ENCODE results near the gene ABHD16B. TPM values are rescaled to one million over a fixed set of nuclear protein-coding genes. Genes with fewer than 3 reads are reported as not detected.

Gene ABHD16B
- total and polyA plus RNA-seq, 2 donors (not counting 1 experiment from before 2014, with no cell fraction given), result not detected

- ChIA-PET POLR2A (no interaction called here), CTCF (no interaction called here)
- H3K27me3 Mint-ChIP-seq, result peaks cover 26% of the 10 kb centered on the region
- H3K4me3 Mint-ChIP-seq, result no peak overlapping the region
- Histone ChIP-seq H3K4me1 (ENCODE audit: control insufficient read depth in 2 of 2, insufficient read depth in 2 of 2, low read length in 2 of 2) (peaks cover 29 to 50% of the 10 kb centered on the region in 2 donors), H3K36me3 (replicated peaks in 1 of 2; ENCODE audit: control extremely low read depth in 1 of 2, control insufficient read depth in 1 of 2, extremely low read depth in 1 of 2, insufficient read depth in 2 of 2, low read length in 1 of 2) (no peaks in the 10 kb centered on the region), H3K9ac (ENCODE audit: low read length) (no peak overlapping the region), H4K20me1 (ENCODE audit: control insufficient read depth, insufficient read depth, low read length, poor library complexity, severe bottlenecking) (no peaks in the 10 kb centered on the region), H3K27me3 (replicated peaks in 1 of 4; ENCODE audit: control extremely low read depth in 1 of 4, control insufficient read depth in 3 of 4, insufficient read depth in 4 of 4, low read length in 3 of 4) (peaks cover 0 to 45% (median 17%) of the 10 kb centered on the region in 4 experiments), H3K4me2 (replicated peaks; ENCODE audit: low read depth, low read length, poor library complexity, severe bottlenecking) (peak overlapping the region; percentile 35), H3K4me3 (ENCODE audit: control extremely low read depth in 1 of 5, extremely low read depth in 1 of 5, insufficient read depth in 1 of 5, low read depth in 2 of 5, low read length in 4 of 5) (no peak overlapping the region), H3K27ac (ENCODE audit: low read length in 2 of 2) (no peak overlapping the region), H2AFZ (ENCODE audit: insufficient read depth, low read depth, low read length, poor library complexity, severe bottlenecking) (no peak overlapping the region), H3K9me3 (ENCODE audit: control extremely low read depth in 1 of 3, control insufficient read depth in 2 of 3, insufficient read depth in 1 of 3, low read length in 2 of 3) (no peaks in the 10 kb centered on the region), H3K79me2 (ENCODE audit: control insufficient read depth, insufficient read depth, low read length) (no peaks in the 10 kb centered on the region)
- no peak overlapping the region for H3K27ac Mint-ChIP-seq
- H3K4me1 Mint-ChIP-seq, result peaks cover 22% of the 10 kb centered on the region
- under 1% methylated on average over 9 of the region's 9 CpGs for WGBS (ENCODE audit: insufficient coverage)
- TF ChIP-seq CTCF (IDR thresholded peaks at IDR 0.05) (no peak), EZH2 (IDR thresholded peaks at IDR 0.05; ENCODE audit: borderline replicate concordance, insufficient read depth, low read depth, low read length, poor library complexity, severe bottlenecking) (no peak)
- no peaks in the 10 kb centered on the region for H3K9me3 Mint-ChIP-seq (ENCODE audit: insufficient read depth)
- DNase-seq (peak; percentile 45), ATAC-seq (ENCODE audit: low read depth) (no peak)
- intact Hi-C loops (cut with micrococcal nuclease), result no loop called here
Measured at GRCh38 chr20:63842258-63842657, 19.0 kb upstream of the ABHD16B start.

GRCh38 chr20:63843222-63843621 is 18.1 kb upstream of the ABHD16B start:
- no peak overlapping the region for H3K4me2 ChIP-seq (replicated peaks; ENCODE audit: low read depth, low read length, poor library complexity, severe bottlenecking)
- H4K20me1 ChIP-seq (ENCODE audit: control insufficient read depth, insufficient read depth, low read length, poor library complexity, severe bottlenecking), result no peaks in the 10 kb centered on the region
- H3K36me3 ChIP-seq (replicated peaks in 1 of 2; ENCODE audit: control extremely low read depth in 1 of 2, control insufficient read depth in 1 of 2, extremely low read depth in 1 of 2, insufficient read depth in 2 of 2, low read length in 1 of 2), result no peaks in the 10 kb centered on the region
- Mint-ChIP-seq H3K9me3 (ENCODE audit: insufficient read depth) (no peaks in the 10 kb centered on the region), H3K27me3 (peaks cover 26% of the 10 kb centered on the region), H3K27ac (no peak overlapping the region), H3K4me3 (no peak overlapping the region), H3K4me1 (peaks cover 22% of the 10 kb centered on the region)
- no peak overlapping the region for H2AFZ ChIP-seq (ENCODE audit: insufficient read depth, low read depth, low read length, poor library complexity, severe bottlenecking)
- H3K27me3 ChIP-seq (replicated peaks in 1 of 4; ENCODE audit: control extremely low read depth in 1 of 4, control insufficient read depth in 3 of 4, insufficient read depth in 4 of 4, low read length in 3 of 4), result peaks cover 0 to 55% (median 18%) of the 10 kb centered on the region in 4 experiments
- H3K27ac ChIP-seq (ENCODE audit: low read length in 2 of 2), result no peak overlapping the region
- ChIA-PET POLR2A (no interaction called here), CTCF (no interaction called here)
- no peaks in the 10 kb centered on the region for H3K9me3 ChIP-seq (ENCODE audit: control extremely low read depth in 1 of 3, control insufficient read depth in 2 of 3, insufficient read depth in 1 of 3, low read length in 2 of 3)
- no peaks in the 10 kb centered on the region for H3K79me2 ChIP-seq (ENCODE audit: control insufficient read depth, insufficient read depth, low read length)
- H3K4me3 ChIP-seq (ENCODE audit: control extremely low read depth in 1 of 5, extremely low read depth in 1 of 5, insufficient read depth in 1 of 5, low read depth in 2 of 5, low read length in 4 of 5), result no peak overlapping the region
- no peak overlapping the region for H3K9ac ChIP-seq (ENCODE audit: low read length)
- ATAC-seq (ENCODE audit: low read depth), result no peak
- TF ChIP-seq CTCF (IDR thresholded peaks at IDR 0.05), result no peak
- 94% methylated on average over 12 of the region's 12 CpGs for WGBS (ENCODE audit: insufficient coverage)
- H3K4me1 ChIP-seq (ENCODE audit: control insufficient read depth in 2 of 2, insufficient read depth in 2 of 2, low read length in 2 of 2), result peaks cover 36 to 53% of the 10 kb centered on the region in 2 donors
- no peak for DNase-seq
- intact Hi-C loops (cut with micrococcal nuclease), result no loop called here
